Sigmoid colon (tissue), 3 donors: Measurements from ENCODE around the gene COG6.

Source experiments
- POLR2A ChIP-seq, 2 donors: fragments of 450-650 bp; IDR thresholded peaks; one replicate each; pipeline ENCODE4 v1.6.1; 2016; ENCODE audit warnings: antibody characterized with exemption in 2 of 2, mild to moderate bottlenecking in 2 of 2, moderate library complexity in 2 of 2
- TF ChIP-seq, protein P1 (sequence below), 4 experiments: fragments of 450-650 bp in 3 of 4; fragments of 200-600 bp in 1 of 4; IDR thresholded peaks; one replicate each; pipeline ENCODE4 v1.5.1; 2016 to 2019; ENCODE audit warnings: antibody characterized with exemption in 4 of 4, mild to moderate bottlenecking in 3 of 4, moderate library complexity in 2 of 4

DNA sequence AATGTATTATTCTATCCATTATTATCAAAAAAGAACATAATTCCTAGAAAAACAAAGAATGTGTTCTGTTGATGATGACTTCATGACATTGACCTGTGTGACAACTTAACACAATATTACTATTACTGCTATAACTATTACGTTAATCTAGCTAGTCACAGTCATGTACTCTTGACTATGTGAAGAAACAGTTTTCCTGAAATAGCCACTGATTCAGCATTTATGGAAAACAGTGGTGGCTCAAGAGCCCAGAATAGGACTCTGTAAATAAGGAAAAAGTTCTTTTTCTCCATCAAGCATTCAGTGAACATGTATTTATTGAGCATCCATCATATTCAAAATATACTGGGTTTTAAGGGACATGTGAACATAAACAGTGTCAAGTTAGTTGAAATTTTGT, 93.5 kb downstream of the COG6 start:
- TF ChIP-seq, protein P1, sequence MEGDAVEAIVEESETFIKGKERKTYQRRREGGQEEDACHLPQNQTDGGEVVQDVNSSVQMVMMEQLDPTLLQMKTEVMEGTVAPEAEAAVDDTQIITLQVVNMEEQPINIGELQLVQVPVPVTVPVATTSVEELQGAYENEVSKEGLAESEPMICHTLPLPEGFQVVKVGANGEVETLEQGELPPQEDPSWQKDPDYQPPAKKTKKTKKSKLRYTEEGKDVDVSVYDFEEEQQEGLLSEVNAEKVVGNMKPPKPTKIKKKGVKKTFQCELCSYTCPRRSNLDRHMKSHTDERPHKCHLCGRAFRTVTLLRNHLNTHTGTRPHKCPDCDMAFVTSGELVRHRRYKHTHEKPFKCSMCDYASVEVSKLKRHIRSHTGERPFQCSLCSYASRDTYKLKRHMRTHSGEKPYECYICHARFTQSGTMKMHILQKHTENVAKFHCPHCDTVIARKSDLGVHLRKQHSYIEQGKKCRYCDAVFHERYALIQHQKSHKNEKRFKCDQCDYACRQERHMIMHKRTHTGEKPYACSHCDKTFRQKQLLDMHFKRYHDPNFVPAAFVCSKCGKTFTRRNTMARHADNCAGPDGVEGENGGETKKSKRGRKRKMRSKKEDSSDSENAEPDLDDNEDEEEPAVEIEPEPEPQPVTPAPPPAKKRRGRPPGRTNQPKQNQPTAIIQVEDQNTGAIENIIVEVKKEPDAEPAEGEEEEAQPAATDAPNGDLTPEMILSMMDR (IDR thresholded peaks at IDR 0.05): no peak
- TF ChIP-seq POLR2A (IDR thresholded peaks at IDR 0.05): no peak
